Esophagus muscularis mucosa (tissue), 4 donors: ENCODE measurements around the gene MRPL21.

Experiments used
- CTCF ChIP-seq, 3 experiments: fragments of 200-600 bp in 2 of 3; fragments of 450-650 bp in 1 of 3; sonication (generic) in 2 of 3; IDR thresholded peaks; one replicate each; pipeline ENCODE4 v1.5.1; 2017 to 2019; ENCODE audit warnings: antibody characterized with exemption in 3 of 3, mild to moderate bottlenecking in 2 of 3, moderate library complexity in 1 of 3
- EP300 ChIP-seq: sonication (generic); formaldehyde crosslinking; IDR thresholded peaks from one replicate; pipeline ENCODE4 v1.6.1; 2017; ENCODE audit warnings: antibody characterized with exemption
- POLR2A ChIP-seq: fragments of 450-650 bp; IDR thresholded peaks from one replicate; pipeline ENCODE4 v1.6.1; 2017; ENCODE audit warnings: antibody characterized with exemption, moderate library complexity, mild to moderate bottlenecking, low read depth

- TF ChIP-seq POLR2A: no peak
- no peak for TF ChIP-seq EP300
- TF ChIP-seq CTCF (IDR thresholded peaks at IDR 0.05): no peak
Observed at GRCh38 chr11:68905421-68906360, 2.1 kb upstream of the MRPL21 start.
